Stimulated activated CD8-positive, alpha-beta memory T cell treated with anti-CD3 and anti-CD28 coated beads, Interleukin-4, amount 100 ng/mL, for 1 hour (primary cell): ENCODE data around the gene CNTN4.

Experiments used
- DNase-seq, 2 donors: peaks; one replicate each; pipeline ENCODE4 v3.0.0-alpha.2; 2020; ENCODE audit warnings: low read depth in 2 of 2, low spot score in 1 of 2

The CNTN4 gene

DNA sequence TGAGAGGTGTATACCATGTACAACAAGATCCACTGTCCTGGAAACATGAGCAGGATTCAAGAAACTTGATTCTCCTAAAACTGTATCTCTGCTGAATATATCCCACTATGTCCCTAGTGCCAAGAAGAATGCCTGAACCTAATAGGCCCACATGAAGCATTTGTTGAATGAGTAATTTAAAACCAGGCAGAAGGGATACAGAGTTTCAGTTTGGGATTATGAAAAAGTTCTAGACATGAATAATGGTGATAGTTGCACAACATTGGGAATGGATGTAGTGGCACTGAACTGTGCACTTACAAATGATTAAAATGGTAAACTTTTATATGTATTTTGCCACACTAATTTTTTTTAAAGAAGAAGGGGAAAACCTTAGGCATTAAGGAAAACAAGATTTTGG, 750.4 kb downstream of the CNTN4 start:
- DNase-seq, result no peak

DNA sequence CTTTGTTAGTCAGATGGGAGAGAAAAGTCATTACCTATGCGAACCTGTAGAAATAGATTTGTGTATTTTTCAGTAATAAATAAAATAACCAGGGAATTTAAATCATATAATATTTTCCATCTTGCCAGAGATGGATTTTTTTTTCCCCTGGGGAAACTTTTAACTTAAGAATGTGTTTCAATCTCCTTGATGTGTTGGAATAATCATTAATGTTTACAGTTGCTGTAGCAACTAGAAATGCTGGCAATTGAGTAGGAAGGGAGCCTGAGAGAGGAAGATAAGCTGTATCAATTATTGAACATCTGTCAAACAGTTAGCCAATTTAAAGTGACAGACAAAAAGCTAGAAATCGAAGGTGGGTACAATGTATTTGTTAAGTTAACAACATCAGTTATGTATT, 752.0 kb downstream of the CNTN4 start:
- no peak for DNase-seq

DNA sequence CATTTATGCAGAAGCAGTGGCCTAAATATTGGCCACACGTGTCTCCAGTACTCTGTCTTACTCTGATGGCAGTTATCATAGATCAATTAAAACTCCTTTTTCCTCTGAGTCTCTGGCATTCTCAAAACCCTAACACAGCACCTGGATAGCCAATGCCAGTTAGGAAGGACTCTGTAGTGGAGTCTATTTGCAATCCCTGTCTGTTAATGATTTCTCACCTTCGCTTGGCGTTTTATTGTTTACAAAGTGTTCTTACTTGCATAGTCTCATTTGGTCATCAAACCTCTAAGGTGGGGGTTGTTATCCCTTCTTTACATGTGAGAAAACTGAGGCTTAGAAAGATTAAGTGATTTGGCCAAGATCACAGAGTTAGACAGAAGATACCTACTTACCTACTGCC, 752.7 kb downstream of the CNTN4 start:
- no peak for DNase-seq

DNA sequence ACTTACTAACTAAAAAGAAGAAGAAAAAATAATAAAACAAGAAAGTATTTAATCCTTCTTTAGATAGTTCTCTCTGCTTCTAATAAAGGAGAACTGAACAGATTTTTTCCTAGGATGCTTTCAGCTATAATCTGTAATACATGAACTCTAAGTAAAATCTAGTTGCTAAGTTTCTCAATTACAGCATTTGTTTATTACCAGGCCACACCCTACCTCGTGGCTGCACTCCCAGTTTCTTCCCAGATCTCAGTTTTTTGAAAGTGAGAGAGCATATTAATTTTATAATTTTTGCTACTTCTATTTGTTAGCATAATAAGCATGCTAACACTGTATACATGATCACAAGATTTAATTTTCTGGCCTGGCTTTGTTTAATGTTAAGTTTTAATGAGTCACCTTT, 753.2 kb downstream of the CNTN4 start:
- no peak for DNase-seq

DNA sequence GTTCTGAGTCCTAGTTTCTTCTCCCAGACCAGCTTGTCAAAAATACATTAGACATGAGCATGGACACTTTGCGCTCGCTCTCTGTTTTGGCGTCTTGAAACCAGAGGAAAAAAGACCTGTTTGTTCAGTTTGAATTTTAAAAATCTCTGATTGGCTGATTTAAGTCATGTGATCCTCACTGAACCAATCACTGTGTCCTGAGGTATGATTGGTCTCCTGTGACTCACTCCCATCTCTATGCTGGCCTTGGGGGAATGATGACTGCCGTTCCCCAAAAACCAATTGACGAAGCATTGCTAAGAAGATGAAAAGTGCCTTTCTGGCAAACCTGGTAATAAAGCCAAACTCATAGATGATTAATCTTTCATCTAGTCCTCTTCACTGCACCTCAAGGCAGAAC, 755.0 kb downstream of the CNTN4 start:
- no peak for DNase-seq

DNA sequence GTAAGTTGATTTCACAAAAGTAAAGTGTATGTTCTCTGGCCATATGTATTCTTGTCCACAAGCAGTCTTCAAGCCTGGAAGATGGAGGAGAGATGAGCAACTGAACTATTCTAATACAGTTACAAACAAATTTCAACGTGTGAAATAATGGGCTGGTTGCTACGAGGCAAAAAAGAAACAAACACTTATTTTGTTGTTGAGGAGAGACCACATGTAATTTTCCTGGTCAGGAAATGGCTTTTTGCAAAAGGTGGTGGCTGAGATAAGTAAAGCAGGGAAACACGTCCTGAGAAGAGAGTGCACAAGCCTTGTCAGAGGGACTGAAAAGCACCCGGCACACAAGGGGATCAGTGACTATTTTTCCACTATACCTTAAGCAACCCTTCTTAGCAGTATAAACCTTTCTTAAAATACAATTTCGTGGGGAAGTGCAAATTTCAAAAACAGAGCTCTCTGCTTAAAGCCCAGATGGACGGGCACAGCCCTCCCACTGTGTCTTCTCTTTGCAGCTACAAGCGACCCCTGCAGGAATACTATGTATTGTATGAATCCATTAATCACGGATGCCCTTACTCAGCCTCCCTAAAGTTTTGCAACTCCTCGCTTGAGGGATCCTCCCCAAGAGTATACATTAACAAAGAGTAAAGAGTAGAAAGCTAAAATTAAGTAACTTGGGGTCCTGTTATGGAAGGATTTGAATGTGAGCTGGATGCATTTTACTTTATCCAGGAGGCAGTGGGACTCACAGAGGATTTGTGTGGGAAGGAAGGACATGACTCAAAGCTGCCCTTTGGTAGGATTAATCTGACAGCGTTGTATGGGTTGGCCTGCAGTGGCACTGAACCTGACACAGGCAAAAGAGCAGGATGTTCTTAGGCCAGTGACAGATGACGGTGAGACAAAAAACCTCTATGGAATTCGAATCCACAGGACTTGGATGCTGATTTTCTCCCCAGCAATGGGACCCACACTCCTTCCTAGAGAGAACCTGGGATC, 757.8 kb downstream of the CNTN4 start:
- no peak for DNase-seq

DNA sequence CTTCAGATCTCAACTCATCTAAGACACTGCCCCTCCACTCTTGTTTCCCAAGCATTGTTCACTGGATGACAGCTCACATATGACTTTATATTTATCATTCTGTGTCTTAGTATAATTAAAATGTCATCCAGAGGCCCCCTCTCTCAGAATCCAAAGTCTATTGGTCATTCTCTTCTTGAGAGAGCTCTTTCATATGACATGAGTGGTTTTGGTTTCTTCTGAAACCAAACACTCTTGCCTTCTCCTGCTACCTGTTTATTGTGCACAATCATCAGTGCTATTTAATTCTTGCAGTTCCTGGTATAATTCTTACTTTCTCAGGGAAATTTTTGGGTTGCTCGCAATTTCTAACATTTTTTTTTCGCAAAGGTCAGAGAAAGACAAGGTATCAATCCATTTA, 762.0 kb downstream of the CNTN4 start:
- DNase-seq, result no peak

DNA sequence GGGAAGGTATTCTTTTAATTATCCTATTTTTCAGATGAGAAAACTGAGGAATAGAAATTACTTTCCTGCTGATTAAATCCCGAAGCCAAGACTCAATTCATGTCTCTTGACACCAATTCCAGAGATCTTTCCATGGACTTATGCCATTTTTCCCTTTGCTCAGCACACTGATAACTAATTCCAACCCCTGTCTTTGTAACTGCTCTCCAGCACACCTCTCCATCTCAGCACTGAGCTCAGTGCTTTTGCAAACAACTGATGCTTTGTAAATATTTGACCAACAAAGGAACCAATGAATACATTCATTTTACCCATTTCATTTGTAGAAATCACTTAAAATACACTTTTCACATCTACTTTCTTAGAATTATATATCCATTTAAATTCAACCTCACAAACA, 762.5 kb downstream of the CNTN4 start:
- no peak for DNase-seq

DNA sequence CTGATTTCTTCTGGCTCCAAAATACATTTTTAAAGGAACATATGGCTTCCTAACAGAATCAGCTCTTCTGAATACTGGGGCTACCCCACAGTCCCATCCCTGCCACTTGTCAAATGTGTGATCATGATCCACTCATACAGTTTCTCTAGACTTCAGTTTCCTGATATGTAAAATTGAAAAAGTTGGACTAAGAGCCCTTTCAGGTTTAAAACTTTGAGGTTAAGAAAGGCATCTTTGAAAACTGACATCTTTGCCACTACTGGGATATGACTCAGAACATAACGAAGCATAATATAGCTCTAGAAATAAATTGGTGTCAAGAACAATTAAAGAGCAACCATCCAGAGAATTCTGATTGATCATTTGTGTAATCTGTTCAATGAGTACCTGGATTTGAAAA, 763.3 kb downstream of the CNTN4 start:
- no peak for DNase-seq

DNA sequence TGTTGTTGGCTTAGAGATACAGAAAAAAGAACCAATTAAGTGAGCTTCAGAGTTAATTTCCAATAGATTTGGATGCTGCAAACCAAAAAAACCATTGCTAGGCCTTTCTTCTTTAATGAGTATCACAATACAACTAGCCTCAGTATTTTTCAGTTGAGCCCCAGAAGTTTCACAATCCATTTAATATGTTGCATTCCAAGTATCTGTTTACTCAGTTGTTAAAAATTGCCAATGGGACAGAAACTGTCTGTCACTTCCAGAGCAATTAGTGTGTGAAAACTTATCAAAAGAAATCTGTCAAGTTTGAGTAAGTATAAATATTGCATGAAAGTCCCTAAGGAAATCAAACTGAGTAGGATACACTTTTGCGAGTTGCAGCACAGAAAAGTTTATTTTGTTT, 763.7 kb downstream of the CNTN4 start:
- no peak for DNase-seq

DNA sequence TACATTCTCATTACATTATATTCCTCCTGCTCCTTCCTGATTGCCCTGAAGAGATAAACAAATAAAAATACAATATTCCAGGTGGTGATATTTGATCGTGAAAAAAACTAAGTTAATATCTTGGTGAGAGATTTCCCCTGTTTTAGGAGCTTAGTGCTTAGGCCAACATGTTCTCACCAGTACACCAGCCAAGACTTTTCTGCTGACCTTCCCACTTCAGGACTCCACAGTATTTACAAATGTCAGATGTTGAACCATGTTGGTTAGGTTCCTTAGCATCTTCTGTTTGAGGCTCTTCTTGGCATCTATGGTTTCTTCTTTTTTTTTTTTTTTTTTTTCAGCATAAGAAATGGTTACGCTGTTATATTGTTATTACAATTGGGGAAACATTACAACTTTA, 764.5 kb downstream of the CNTN4 start:
- DNase-seq, result no peak

DNA sequence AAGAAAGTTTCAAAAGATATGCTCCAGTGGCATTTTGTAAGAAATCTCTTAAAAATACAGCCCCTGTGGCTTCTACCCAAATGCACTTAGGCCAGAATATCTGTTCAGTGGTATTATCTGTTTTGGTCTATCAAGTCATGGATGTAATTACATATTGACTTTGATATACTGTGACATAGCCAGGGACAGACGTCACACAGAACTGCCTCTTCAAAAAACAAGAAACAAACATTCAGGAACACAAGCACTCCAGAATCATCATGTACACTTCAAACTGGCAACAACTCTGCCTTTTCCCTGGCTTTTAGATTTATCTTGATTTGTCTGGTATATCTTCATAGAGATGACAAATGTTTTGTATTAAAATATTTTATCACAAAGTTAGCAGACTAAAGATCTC, 771.2 kb downstream of the CNTN4 start:
- no peak for DNase-seq

DNA sequence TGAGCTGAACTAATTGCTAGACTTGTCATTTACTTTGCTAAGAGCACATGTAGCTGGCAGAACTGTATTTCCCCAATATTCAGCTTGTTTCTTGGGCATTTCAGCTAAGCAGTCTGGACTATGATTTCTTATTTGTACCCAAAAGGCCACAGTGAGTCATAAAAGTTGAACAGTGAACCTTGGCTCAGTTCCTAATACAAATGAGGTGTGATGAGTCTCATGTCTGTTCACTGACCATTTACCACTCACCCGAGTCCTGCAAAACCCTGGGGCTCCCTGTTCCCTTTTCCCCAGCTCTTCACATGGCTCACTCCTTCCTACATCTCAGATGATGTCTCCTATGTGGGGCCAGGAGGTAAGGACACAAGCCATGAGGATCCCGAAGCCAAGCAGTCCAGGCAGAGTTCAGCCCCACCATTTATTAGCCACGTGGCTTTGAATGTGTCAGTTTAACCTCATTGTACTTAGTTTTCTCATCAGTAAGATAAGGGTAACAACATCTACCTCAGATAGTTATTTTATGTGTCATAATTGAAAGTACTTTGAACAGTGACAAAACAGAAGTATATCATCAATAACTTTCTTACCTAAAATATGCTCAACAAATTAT, 772.2 kb downstream of the CNTN4 start:
- DNase-seq, result no peak

DNA sequence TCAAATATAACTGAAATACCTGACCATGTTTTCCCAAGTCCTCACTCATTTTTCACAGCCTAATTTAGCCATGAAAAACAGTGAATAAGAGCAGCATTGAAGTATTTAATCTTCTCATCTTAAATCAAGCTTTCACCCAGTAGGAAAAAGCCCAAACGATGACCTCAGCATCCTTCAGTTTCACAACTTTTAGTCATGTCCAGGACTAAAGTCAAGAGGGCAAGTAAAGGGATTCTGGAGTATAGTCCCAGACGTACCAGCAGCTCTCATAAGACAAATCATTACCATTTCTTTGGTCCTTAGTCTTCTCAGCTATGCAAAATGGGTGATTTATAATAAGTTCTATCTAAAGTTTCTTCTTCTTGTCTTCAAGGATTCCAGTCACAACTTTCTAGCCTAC, 774.2 kb downstream of the CNTN4 start:
- no peak for DNase-seq

DNA sequence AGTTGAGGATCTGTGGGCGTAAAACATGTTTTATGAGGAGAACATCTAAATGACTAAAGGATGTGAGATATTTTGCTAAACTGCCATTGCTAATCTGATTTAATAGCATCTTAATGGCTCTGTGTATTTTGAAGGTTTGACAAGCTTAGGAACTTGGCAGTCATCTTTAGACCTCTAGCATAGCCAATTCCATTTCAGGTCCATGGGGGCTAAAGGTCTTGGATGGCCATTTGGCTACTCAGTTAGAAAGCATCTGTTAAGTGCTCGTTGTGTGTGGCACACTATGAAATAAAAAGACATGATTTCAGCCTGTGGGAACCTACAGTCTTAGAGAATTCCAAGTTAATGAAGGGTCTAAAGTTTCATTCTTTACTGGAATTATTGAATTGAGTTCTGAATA, 775.3 kb downstream of the CNTN4 start:
- DNase-seq, result no peak

DNA sequence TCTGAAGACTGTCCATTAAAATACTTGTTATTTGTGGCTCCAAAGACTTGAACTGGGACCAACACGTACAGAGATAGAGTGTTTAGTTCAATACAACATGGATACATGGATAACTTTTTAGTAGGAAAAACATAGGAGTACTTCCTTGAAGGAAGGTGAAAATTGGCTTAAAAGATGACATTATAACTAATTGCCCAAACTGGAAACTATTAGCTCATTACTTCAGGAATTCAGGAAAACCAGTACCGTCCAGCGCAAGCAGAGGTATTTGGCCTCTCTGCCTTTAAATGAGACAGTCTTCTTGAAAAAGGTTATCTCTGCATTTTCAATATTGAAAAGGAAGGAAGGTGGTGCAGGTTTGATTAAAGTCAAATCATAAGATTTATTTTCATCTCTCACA, 777.0 kb downstream of the CNTN4 start:
- DNase-seq, result no peak

DNA sequence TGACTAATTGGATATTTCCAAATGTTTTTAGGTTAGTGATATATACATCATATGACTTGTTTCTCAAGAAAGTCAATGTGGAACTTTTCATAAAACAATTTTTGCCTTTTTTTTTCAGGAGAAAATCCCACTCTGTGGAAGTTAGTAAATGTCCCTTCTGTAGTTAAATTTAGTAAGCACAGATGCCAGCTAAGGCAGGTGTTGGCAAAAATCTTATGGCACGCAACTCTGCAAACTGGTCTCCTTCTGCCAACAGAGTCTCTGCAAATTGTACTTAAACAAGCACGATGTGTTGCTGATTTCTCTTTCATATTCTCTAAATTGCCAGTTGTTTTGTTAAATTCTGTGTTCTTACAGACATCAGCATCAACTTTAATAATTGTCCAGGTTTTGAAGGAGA, 777.7 kb downstream of the CNTN4 start:
- no peak for DNase-seq

DNA sequence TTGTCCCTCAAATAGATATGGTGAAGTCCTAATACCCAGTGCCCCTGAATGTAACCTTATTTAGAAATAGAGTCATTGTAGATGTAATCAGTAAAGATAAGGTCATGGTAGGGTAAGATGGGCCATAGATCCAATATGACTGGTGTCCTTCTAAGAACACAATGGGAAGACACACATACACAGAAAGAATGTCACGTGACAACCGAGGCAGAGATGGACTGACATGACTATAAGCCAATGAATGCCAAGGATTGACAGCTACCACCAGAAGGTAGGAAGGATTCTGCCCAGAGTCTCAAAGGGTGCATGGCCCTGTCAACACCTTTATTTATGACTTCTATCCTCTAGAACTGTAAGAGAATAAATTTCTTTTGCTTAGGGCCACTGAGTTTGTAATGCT, 780.4 kb downstream of the CNTN4 start:
- no peak for DNase-seq

DNA sequence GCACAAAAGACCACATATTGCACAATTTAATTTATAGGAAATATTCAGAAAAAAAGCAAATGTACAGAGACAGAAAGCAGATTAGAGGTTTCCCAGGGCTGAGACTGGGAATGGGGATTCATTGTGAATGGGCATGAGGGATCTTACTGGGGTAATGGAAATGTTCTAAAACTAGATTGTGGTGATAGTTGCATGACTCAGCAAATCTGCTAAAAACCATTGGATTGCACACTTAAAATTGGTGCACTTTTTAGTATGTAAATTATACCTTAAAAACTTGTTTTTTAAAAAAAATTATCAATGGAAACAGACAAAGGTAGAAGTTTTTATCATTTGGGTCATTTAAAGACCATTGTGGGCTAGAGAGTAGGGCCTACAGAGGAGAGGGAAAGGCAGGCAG, 780.9 kb downstream of the CNTN4 start:
- DNase-seq, result no peak

DNA sequence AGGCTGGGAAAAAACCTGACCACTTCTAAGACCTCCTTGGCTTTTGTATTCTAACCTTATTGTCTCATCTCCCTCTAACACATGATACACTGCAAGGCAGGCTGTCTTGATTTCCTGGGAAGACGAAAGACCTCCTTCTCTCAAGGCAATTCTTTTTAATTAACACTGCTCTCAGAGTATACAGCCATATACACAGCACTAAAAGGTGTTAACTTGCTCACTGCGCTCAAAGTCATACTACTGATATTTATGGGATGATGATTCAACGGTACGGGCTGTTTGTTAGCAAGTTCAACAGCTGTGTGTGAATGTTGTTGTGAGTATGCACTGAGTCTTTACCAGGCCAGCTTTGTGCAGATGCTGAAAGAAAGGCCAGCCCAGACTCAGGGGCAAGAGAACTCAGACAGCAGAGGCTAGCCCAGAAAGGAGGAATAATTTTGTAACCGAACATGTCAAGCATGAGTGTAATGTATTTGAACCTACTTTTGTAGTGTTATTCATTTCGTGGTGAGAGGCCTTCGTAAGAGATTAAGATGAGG, 781.6 kb downstream of the CNTN4 start:
- no peak for DNase-seq

DNA sequence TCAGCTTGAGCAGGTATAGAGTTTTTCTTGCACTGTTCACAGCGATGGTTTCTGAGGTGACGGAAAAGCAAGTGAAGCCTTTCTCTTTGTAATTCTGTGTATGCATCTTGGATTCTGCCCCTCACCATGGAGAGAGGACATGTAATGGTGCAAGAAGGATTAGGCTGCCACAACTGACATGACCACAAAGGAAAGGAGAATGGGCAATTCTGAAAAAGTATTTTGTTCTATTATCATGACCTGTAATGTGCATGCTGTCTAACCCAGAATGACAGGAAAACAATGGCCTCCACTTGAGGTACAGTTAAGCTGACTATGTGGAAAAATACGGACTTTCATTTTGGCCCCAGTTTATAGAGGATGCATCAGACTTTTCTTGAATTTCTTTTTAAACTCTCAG, 784.6 kb downstream of the CNTN4 start:
- DNase-seq, result no peak

DNA sequence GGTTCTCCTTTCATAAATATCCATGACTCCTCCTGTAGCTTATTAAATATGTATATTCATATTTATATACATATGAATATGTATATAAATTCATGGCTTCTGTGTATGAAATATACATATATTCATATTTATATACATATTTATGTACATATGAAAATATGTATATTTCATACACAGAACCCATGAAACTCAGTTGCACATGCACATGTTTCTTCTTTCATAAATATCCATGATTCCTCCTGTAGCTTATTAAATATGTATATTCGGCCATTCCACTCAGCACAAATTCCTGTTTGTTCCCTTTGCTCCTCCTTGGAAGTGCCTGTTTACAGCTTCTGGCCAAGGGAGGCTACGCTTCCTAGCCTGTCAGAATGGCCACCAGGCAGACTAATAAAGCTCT, 789.9 kb downstream of the CNTN4 start:
- DNase-seq, result no peak

DNA sequence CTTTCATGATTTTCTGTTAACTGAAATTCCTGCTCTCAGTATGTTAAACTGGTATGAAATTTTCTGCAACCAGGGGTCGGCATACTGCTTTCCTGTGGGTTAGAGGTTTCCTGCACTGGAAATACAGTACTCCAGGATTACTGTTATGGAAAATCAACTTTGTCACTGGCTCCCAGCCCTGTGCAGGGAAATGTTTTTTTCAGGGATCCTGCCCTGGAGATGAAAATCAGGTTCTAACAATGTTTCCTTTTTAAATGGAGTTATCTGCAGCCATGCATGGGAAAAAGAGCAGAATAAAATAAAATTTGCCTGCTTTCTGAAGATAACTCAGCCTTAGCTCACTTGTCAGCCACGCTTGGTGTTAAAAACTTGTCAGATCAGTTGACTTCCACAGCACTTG, 791.1 kb downstream of the CNTN4 start:
- DNase-seq, result no peak
